IMR-90 (cell line): Measurements from ENCODE around the gene COPS9. TPM values are rescaled to one million over a fixed set of nuclear protein-coding genes. Genes with fewer than 3 reads are reported as not detected.

Source experiments
- ATAC-seq: fragments of 200-7000 bp; cut with Tn5 transposase; 2 replicates; pipeline ENCODE4 v1.9.1; 2020; ENCODE audit warnings: low read depth, mild to moderate bottlenecking, moderate library complexity
- BruUV-seq: library from RNA; stranded (reverse); fragments of 400-500 nt; replicated peaks from 2 replicates; lab custom pipeline; 2021; lab: Mats Ljungman, UMichigan
- CTCF ChIA-PET: fragments of 300-600 bp; formaldehyde crosslinking; extraction: SDS; loops from one replicate; lab custom pipeline; 2021; ENCODE audit warnings: antibody characterized with exemption; lab: Yijun Ruan, JAX
- POLR2A ChIA-PET: fragments of 300-600 bp; sonication (Branson Sonifier 250); formaldehyde crosslinking; loops from one replicate; lab custom pipeline; 2022; ENCODE audit warnings: antibody characterized with exemption; ENCODE audit not compliant: unreplicated experiment; lab: Charles Lee
- DNase-seq: peaks from one replicate; pipeline ENCODE4 v3.0.0; 2013
- H2AFZ ChIP-seq: replicated peaks from 2 replicates; pipeline ENCODE3; 2013; ENCODE audit warnings: low read length, mild to moderate bottlenecking; ENCODE audit not compliant: poor library complexity
- H2AK5ac ChIP-seq: 2 replicates; pipeline ENCODE4 v1.6.1; 2013; ENCODE audit warnings: low read depth, low read length, inconsistent platforms
- H2AK9ac ChIP-seq: replicated peaks from 2 replicates; pipeline ENCODE3; 2013; ENCODE audit warnings: mild to moderate bottlenecking, low read depth, low read length, moderate library complexity; ENCODE audit not compliant: poor library complexity
- H2BK120ac ChIP-seq: 2 replicates; pipeline ENCODE4 v1.6.1; 2013; ENCODE audit warnings: low read depth, low read length, inconsistent platforms
- H2BK15ac ChIP-seq: 3 replicates; pipeline ENCODE4 v1.6.1; 2013; ENCODE audit warnings: low read depth, low read length, inconsistent platforms
- H2BK20ac ChIP-seq: 2 replicates; pipeline ENCODE4 v1.6.1; 2013; ENCODE audit warnings: low read depth, mild to moderate bottlenecking, inconsistent platforms, low read length, moderate library complexity
- H2BK5ac ChIP-seq: 2 replicates; pipeline ENCODE4 v1.6.1; 2013; ENCODE audit warnings: mild to moderate bottlenecking, low read depth, low read length, inconsistent platforms; ENCODE audit not compliant: poor library complexity, severe bottlenecking
- H3K14ac ChIP-seq: replicated peaks from 2 replicates; pipeline ENCODE4 v1.6.1; 2013; ENCODE audit warnings: low read depth, low read length, inconsistent platforms
- H3K18ac ChIP-seq: 2 replicates; pipeline ENCODE4 v1.6.1; 2013; ENCODE audit warnings: low read depth, low read length, control low read depth
- H3K23ac ChIP-seq: 2 replicates; pipeline ENCODE4 v1.6.1; 2013; ENCODE audit warnings: low read depth, low read length, inconsistent platforms
- H3K27ac ChIP-seq: 2 replicates; pipeline ENCODE4 v1.5.1; 2013; ENCODE audit warnings: mild to moderate bottlenecking, control low read depth, low read length; ENCODE audit not compliant: insufficient read depth
- H3K27me3 ChIP-seq: 2 replicates; pipeline ENCODE4 v1.6.1; 2013; ENCODE audit warnings: low read length; ENCODE audit not compliant: control insufficient read depth, insufficient read depth
- H3K36me3 ChIP-seq: 2 replicates; pipeline ENCODE4 v1.6.1; 2013; ENCODE audit warnings: low read length, mixed read lengths; ENCODE audit not compliant: control insufficient read depth, insufficient read depth
- H3K4ac ChIP-seq: 2 replicates; pipeline ENCODE4 v1.6.1; 2013; ENCODE audit warnings: low read depth, low read length, inconsistent platforms
- H3K4me1 ChIP-seq: 2 replicates; pipeline ENCODE4 v1.6.1; 2013; ENCODE audit warnings: low read length, mixed read lengths; ENCODE audit not compliant: control insufficient read depth, insufficient read depth
- H3K4me2 ChIP-seq: 2 replicates; pipeline ENCODE4 v1.6.1; 2013; ENCODE audit warnings: low read depth, mild to moderate bottlenecking, control low read depth, low read length, moderate library complexity
- H3K4me3 ChIP-seq: 2 replicates; pipeline ENCODE4 v1.5.1; 2013; ENCODE audit warnings: low read depth, mild to moderate bottlenecking, control low read depth, low read length, moderate library complexity; ENCODE audit not compliant: insufficient read depth
- H3K56ac ChIP-seq: 2 replicates; pipeline ENCODE4 v1.6.1; 2013; ENCODE audit warnings: low read length, inconsistent platforms; ENCODE audit not compliant: insufficient read depth; ENCODE audit errors: extremely low read depth
- H3K79me1 ChIP-seq, 2 experiments: 2 replicates each; pipeline ENCODE4 v1.6.1; 2013; ENCODE audit warnings: low read length in 2 of 2, inconsistent platforms in 1 of 2, low read depth in 1 of 2
- H3K9ac ChIP-seq: 2 replicates; pipeline ENCODE4 v1.6.1; 2013; ENCODE audit warnings: low read depth, low read length, control low read depth
- H3K9me1 ChIP-seq: 2 replicates; pipeline ENCODE4 v1.6.1; 2013; ENCODE audit warnings: low read length, inconsistent platforms; ENCODE audit not compliant: insufficient read depth
- H3K9me3 ChIP-seq: 2 replicates; pipeline ENCODE4 v1.6.1; 2013; ENCODE audit warnings: low read length; ENCODE audit not compliant: control insufficient read depth, insufficient read depth
- H4K20me1 ChIP-seq: 2 replicates; pipeline ENCODE4 v1.6.1; 2013; ENCODE audit warnings: low read length, inconsistent platforms; ENCODE audit not compliant: insufficient read depth
- H4K5ac ChIP-seq: 2 replicates; pipeline ENCODE4 v1.6.1; 2013; ENCODE audit warnings: mild to moderate bottlenecking, low read depth, low read length, control low read depth
- H4K8ac ChIP-seq, 2 experiments: 2 replicates each; pipeline ENCODE4 v1.6.1; 2013; ENCODE audit warnings: low read depth in 2 of 2, low read length in 2 of 2, control low read depth in 1 of 2, inconsistent platforms in 1 of 2
- H4K91ac ChIP-seq: 2 replicates; pipeline ENCODE4 v1.6.1; 2013; ENCODE audit warnings: low read depth, low read length, inconsistent platforms; ENCODE audit not compliant: insufficient read depth
- MAZ ChIP-seq: IDR thresholded peaks from 2 replicates; pipeline ENCODE4 v1.6.1; 2012; ENCODE audit warnings: low read depth, mild to moderate bottlenecking, low read length, improper control_type of control experiment, moderate library complexity, borderline replicate concordance
- MXI1 ChIP-seq: IDR thresholded peaks from 2 replicates; pipeline ENCODE4 v1.6.1; 2012; ENCODE audit warnings: low read depth, mild to moderate bottlenecking, low read length, moderate library complexity, borderline replicate concordance
- SMC3 ChIP-seq: fragments of 150-350 bp; IDR thresholded peaks from 2 replicates; pipeline ENCODE4 v1.6.1; 2016; ENCODE audit warnings: low read depth, mild to moderate bottlenecking, antibody characterized with exemption, low read length, moderate library complexity
- WGBS, 2 experiments: methylation state at CpG; one replicate each; pipeline versions ENCODE4 v1.1.5 to v1.1.7; 2013; ENCODE audit warnings: missing lambda C conversion rate in 2 of 2; ENCODE audit not compliant: insufficient read length in 1 of 2; ENCODE audit errors: extremely low coverage in 2 of 2; 5-methylcytosine and 5-hydroxymethylcytosine counted together
- dilution Hi-C: fragments of 300-500 bp; cut with HindIII; formaldehyde crosslinking; loops from one replicate; pipeline ENCODE4 v1.14.3; 2018; ENCODE audit warnings: low sequenced_read_pairs; ENCODE audit not compliant: unreplicated experiment
- in situ Hi-C: fragments of 300-500 bp; cut with MboI; formaldehyde crosslinking; loops from 3 replicates; pipeline ENCODE4 v1.14.3; 2019; ENCODE audit warnings: low sequenced_read_pairs, inconsistent platforms, mixed read lengths
- intact Hi-C: fragments of 100-400 bp; cut with micrococcal nuclease; formaldehyde crosslinking; loops from 2 replicates; pipeline ENCODE4 v1.10.0; 2022
- polyA plus RNA-seq, 3 experiments: library from polyadenylated mRNA; depleted of rRNA; stranded (reverse); fragments of >200 nt; gene quantifications; 2 replicates each; pipeline ENCODE4 v1.2.3, GENCODE V29; 2012; ENCODE audit warnings: low replicate concordance in 1 of 3
- total RNA-seq: library from RNA; depleted of rRNA; stranded (reverse); fragments of >200 nt; gene quantifications from 2 replicates; pipeline ENCODE4 v1.2.3, GENCODE V29; 2012
- TF ChIP-seq, protein P1 (sequence below): conservative IDR thresholded peaks from 2 replicates; pipeline ENCODE4 v1.5.1; 2012; ENCODE audit warnings: mild to moderate bottlenecking, low read depth, low read length, improper control_type of control experiment
- TF ChIP-seq, protein P2 (sequence below): fragments of 150-350 bp; IDR thresholded peaks from 2 replicates; pipeline ENCODE4 v1.6.1; 2016; ENCODE audit warnings: low read depth, mild to moderate bottlenecking, low read length, moderate library complexity, borderline replicate concordance

COPS9 gene
- total and polyA plus RNA-seq, 2 of the 4 experiments (the other 2 are of a cell fraction) = 85.9 to 309 TPM

DNA sequence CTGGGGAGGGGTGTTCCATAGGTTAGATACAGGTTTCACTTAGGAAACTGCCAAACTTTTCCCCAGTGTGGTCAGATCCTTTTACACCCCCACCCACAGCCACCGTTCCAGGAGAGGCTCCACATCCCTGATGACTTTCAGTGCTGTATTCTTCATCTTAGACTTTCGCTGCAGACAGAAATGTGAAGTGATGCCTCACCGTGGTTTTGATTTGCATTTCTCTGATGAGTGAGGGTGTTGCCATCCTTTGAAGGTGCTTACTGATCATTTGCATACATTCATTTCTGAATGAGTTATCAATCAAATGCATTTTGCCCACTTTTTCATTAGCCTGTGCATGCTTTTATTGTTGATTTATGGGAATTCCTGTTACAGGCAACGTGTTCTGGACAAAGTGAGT, 14.9 kb downstream of the COPS9 start:
- POLR2A ChIA-PET = no interaction called here
- dilution Hi-C loops (no loop called here), in situ Hi-C loops (no loop called here), intact Hi-C loops (no loop called here)
- Histone ChIP-seq H3K4me2 (no peak overlapping the region), H2BK20ac (no peak overlapping the region), H3K9me1 (no peaks in the 10 kb centered on the region), H3K14ac (no peak overlapping the region), H3K4me1 (no peaks in the 10 kb centered on the region), H2BK15ac (no peak overlapping the region), H3K36me3 (peaks cover 4% of the 10 kb centered on the region; the same call in 1 of the 2 replicates), H4K8ac (no peak overlapping the region), H4K91ac (no peak overlapping the region), H3K27ac (no peak overlapping the region), H3K56ac (no peak overlapping the region), H3K4ac (no peak overlapping the region), H2AK5ac (no peak overlapping the region), H4K20me1 (no peaks in the 10 kb centered on the region), H3K23ac (no peak overlapping the region), H2BK5ac (no peak overlapping the region), H3K18ac (no peak overlapping the region), H2AFZ (no peak overlapping the region), H2AK9ac (no peak overlapping the region), H3K9me3 (no peaks in the 10 kb centered on the region), H3K79me1 (no peaks in the 10 kb centered on the region), H2BK120ac (no peak overlapping the region), H3K27me3 (no peaks in the 10 kb centered on the region; the same call in 1 of the 2 replicates), H3K4me3 (no peak overlapping the region), H3K9ac (no peak overlapping the region), H4K5ac (no peak overlapping the region)
- no peak for TF ChIP-seq SMC3
- no peak for TF ChIP-seq MAZ
- TF ChIP-seq, protein P1, sequence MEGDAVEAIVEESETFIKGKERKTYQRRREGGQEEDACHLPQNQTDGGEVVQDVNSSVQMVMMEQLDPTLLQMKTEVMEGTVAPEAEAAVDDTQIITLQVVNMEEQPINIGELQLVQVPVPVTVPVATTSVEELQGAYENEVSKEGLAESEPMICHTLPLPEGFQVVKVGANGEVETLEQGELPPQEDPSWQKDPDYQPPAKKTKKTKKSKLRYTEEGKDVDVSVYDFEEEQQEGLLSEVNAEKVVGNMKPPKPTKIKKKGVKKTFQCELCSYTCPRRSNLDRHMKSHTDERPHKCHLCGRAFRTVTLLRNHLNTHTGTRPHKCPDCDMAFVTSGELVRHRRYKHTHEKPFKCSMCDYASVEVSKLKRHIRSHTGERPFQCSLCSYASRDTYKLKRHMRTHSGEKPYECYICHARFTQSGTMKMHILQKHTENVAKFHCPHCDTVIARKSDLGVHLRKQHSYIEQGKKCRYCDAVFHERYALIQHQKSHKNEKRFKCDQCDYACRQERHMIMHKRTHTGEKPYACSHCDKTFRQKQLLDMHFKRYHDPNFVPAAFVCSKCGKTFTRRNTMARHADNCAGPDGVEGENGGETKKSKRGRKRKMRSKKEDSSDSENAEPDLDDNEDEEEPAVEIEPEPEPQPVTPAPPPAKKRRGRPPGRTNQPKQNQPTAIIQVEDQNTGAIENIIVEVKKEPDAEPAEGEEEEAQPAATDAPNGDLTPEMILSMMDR = no peak
- TF ChIP-seq MXI1 = no peak
- TF ChIP-seq, protein P2, sequence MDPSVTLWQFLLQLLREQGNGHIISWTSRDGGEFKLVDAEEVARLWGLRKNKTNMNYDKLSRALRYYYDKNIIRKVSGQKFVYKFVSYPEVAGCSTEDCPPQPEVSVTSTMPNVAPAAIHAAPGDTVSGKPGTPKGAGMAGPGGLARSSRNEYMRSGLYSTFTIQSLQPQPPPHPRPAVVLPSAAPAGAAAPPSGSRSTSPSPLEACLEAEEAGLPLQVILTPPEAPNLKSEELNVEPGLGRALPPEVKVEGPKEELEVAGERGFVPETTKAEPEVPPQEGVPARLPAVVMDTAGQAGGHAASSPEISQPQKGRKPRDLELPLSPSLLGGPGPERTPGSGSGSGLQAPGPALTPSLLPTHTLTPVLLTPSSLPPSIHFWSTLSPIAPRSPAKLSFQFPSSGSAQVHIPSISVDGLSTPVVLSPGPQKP = no peak
- BruUV-seq = no TSS peak
- CTCF ChIA-PET = interaction anchor here (0.6 kb wide), 1 partner anchor 109 kb away, joined by 3 read pairs; no protein-coding TSS in a partner anchor
- no CpG with 5 or more reads among the region's 4 CpGs for WGBS, 2 experiments
- DNase-seq (no peak), ATAC-seq (no peak)
